DND-41 (cell line): ENCODE measurements around the gene SLC26A1.
A peak's percentile ranks its signal among the peaks of the same experiment; 100 is the strongest.

ENCODE experiments used
- ATAC-seq: fragments of 200-7000 bp; cut with Tn5 transposase; 3 replicates; pipeline ENCODE4 v1.9.1; 2021; ENCODE audit warnings: low read depth; ENCODE audit not compliant: insufficient read depth
- DNase-seq: peaks from one replicate; pipeline ENCODE4 v3.0.0-alpha.2; 2020
- H2AFZ ChIP-seq: 2 replicates; pipeline ENCODE4 v1.6.0; 2012; ENCODE audit warnings: low read depth, low read length
- H3K27ac ChIP-seq: 2 replicates; pipeline ENCODE4 v1.5.1; 2012; ENCODE audit warnings: low read length, inconsistent platforms
- H3K27me3 ChIP-seq: fragments of 200-600 bp; sonication (generic); 2 replicates; pipeline ENCODE4 v1.6.0; 2012; ENCODE audit warnings: low read length, mild to moderate bottlenecking, inconsistent platforms; ENCODE audit not compliant: insufficient read depth, poor library complexity
- H3K36me3 ChIP-seq: 2 replicates; pipeline ENCODE4 v1.5.1; 2012; ENCODE audit warnings: low read length, inconsistent platforms; ENCODE audit not compliant: insufficient read depth
- H3K4me1 ChIP-seq: 2 replicates; pipeline ENCODE4 v1.5.1; 2012; ENCODE audit warnings: mild to moderate bottlenecking, low read length; ENCODE audit not compliant: insufficient read depth
- H3K4me2 ChIP-seq: 2 replicates; pipeline ENCODE4 v1.6.0; 2012; ENCODE audit warnings: mild to moderate bottlenecking, moderate library complexity, low read length, inconsistent platforms; ENCODE audit not compliant: insufficient read depth
- H3K4me3 ChIP-seq, 2 experiments: fragments of 200-600 bp in 1 of 2; shearing (Covaris generic) in 1 of 2; 2 replicates each; pipeline ENCODE4 v1.5.1; 2012 to 2016; ENCODE audit warnings: inconsistent platforms in 2 of 2, low read length in 2 of 2, mild to moderate bottlenecking in 2 of 2, low read depth in 1 of 2, moderate library complexity in 1 of 2
- H3K79me2 ChIP-seq: 2 replicates; pipeline ENCODE4 v1.6.0; 2012; ENCODE audit warnings: low read length, inconsistent platforms; ENCODE audit not compliant: insufficient read depth
- H3K9ac ChIP-seq: 2 replicates; pipeline ENCODE4 v1.6.0; 2012; ENCODE audit warnings: low read depth, mild to moderate bottlenecking, inconsistent platforms, low read length, moderate library complexity
- H3K9me3 ChIP-seq: 2 replicates; pipeline ENCODE4 v1.5.1; 2012; ENCODE audit warnings: low read length, moderate library complexity, mild to moderate bottlenecking, inconsistent platforms; ENCODE audit not compliant: insufficient read depth, severe bottlenecking
- H4K20me1 ChIP-seq: 2 replicates; pipeline ENCODE4 v1.6.0; 2012; ENCODE audit warnings: low read length; ENCODE audit not compliant: insufficient read depth
- CTCF ChIP-seq: IDR thresholded peaks from 2 replicates; pipeline ENCODE4 v1.5.1; 2012; ENCODE audit warnings: borderline replicate concordance, low read length, moderate library complexity, mild to moderate bottlenecking; ENCODE audit not compliant: poor library complexity, severe bottlenecking; ENCODE audit errors: extremely low read depth
- EZH2 ChIP-seq: IDR thresholded peaks from 3 replicates; pipeline ENCODE4 v1.6.1; 2012; ENCODE audit warnings: borderline replicate concordance, low read depth, mild to moderate bottlenecking, moderate library complexity, low read length, inconsistent platforms; ENCODE audit not compliant: severe bottlenecking

Gene SLC26A1

GRCh38 chr4:989722-990471, 3.3 kb downstream of the SLC26A1 start:
- TF ChIP-seq EZH2 = no peak
- TF ChIP-seq CTCF = no peak
- peaks cover 29% of the 10 kb centered on the region for H4K20me1 ChIP-seq
- H3K36me3 ChIP-seq = peaks cover 31% of the 10 kb centered on the region
- no peak overlapping the region for H3K4me2 ChIP-seq
- DNase-seq (no peak), ATAC-seq (no peak)
- no peak overlapping the region for H3K9ac ChIP-seq
- H2AFZ ChIP-seq = no peak overlapping the region
- peaks cover 27% of the 10 kb centered on the region for H3K79me2 ChIP-seq
- H3K27ac ChIP-seq = no peak overlapping the region
- no peaks in the 10 kb centered on the region for H3K9me3 ChIP-seq
- H3K4me1 ChIP-seq = peaks cover 33% of the 10 kb centered on the region
- no peak overlapping the region for H3K4me3 ChIP-seq
- no peaks in the 10 kb centered on the region for H3K27me3 ChIP-seq

GRCh38 chr4:988726-989721, 4.2 kb downstream of the SLC26A1 start:
- TF ChIP-seq CTCF = no peak
- TF ChIP-seq EZH2 = no peak
- Histone ChIP-seq H3K36me3 (peaks cover 31% of the 10 kb centered on the region), H3K4me1 (peaks cover 34% of the 10 kb centered on the region), H3K27ac (no peak overlapping the region), H3K4me2 (peak overlapping the region; percentile 83), H3K27me3 (no peaks in the 10 kb centered on the region), H2AFZ (no peak overlapping the region), H3K9me3 (no peaks in the 10 kb centered on the region), H3K4me3 (no peak overlapping the region; a peak in 1 of 4 replicates), H3K79me2 (peaks cover 27% of the 10 kb centered on the region), H4K20me1 (peaks cover 29% of the 10 kb centered on the region), H3K9ac (no peak overlapping the region)
- ATAC-seq = no peak
- no peak for DNase-seq

- H3K27ac ChIP-seq = no peak overlapping the region; the same call in 1 of the 2 replicates
- peaks cover 34% of the 10 kb centered on the region for H3K4me1 ChIP-seq
- H3K27me3 ChIP-seq = no peaks in the 10 kb centered on the region
- DNase-seq (no peak), ATAC-seq (no peak)
- peak overlapping the region; percentile 83 for H3K4me2 ChIP-seq
- H3K79me2 ChIP-seq = peaks cover 27% of the 10 kb centered on the region
- peak overlapping the region; percentile 35 to 61; a peak in 3 of 4 replicates for H3K4me3 ChIP-seq
- H3K9ac ChIP-seq = peak overlapping the region; percentile 65
- 0 out of 2 replicates have a peak overlapping the region, but pooled peaks have one; percentile 63 for H2AFZ ChIP-seq
- peaks cover 29% of the 10 kb centered on the region for H4K20me1 ChIP-seq
- H3K9me3 ChIP-seq = no peaks in the 10 kb centered on the region
- H3K36me3 ChIP-seq = peaks cover 31% of the 10 kb centered on the region
- TF ChIP-seq EZH2 = no peak
- TF ChIP-seq CTCF = no peak
Measured at GRCh38 chr4:987624-988513, 5.3 kb downstream of the SLC26A1 start.
